Neutrophil (primary cell): Measurements from ENCODE around the gene WNT2B.

ENCODE experiments used
- H3K27ac ChIP-seq: fragments of 200-600 bp; sonication (generic); 2 replicates; pipeline ENCODE4 v1.5.1; 2016; ENCODE audit warnings: mild to moderate bottlenecking, moderate library complexity
- H3K27me3 ChIP-seq: fragments of 200-600 bp; sonication (generic); 2 replicates; pipeline ENCODE4 v1.6.0; 2016; ENCODE audit warnings: mild to moderate bottlenecking
- H3K36me3 ChIP-seq: fragments of 200-600 bp; sonication (generic); 2 replicates; pipeline ENCODE4 v1.5.1; 2017
- H3K4me1 ChIP-seq, 2 experiments: fragments of 200-600 bp in 1 of 2; sonication (generic) in 1 of 2; 1 replicate in 1 of 2; 2 replicates in 1 of 2; pipeline versions ENCODE4 v1.5.1 to v1.6.1; 2013 to 2016; ENCODE audit warnings: low read depth in 1 of 2, low read length in 1 of 2, mild to moderate bottlenecking in 1 of 2, moderate library complexity in 1 of 2; ENCODE audit not compliant: control insufficient read depth in 1 of 2, insufficient read depth in 1 of 2
- H3K4me3 ChIP-seq, 2 experiments: fragments of 200-600 bp in 1 of 2; sonication (generic) in 1 of 2; 1 replicate in 1 of 2; 2 replicates in 1 of 2; pipeline ENCODE4 v1.5.1; 2013 to 2016; ENCODE audit warnings: low read depth in 1 of 2, low read length in 1 of 2, mild to moderate bottlenecking in 1 of 2, moderate library complexity in 1 of 2
- H3K9me3 ChIP-seq: fragments of 200-600 bp; sonication (generic); 2 replicates; pipeline ENCODE4 v1.5.1; 2016
- TF ChIP-seq, protein P1 (sequence below): fragments of 200-600 bp; sonication (generic); IDR thresholded peaks from 2 replicates; pipeline ENCODE4 v1.5.1; 2016; ENCODE audit warnings: antibody characterized with exemption

WNT2B gene

DNA sequence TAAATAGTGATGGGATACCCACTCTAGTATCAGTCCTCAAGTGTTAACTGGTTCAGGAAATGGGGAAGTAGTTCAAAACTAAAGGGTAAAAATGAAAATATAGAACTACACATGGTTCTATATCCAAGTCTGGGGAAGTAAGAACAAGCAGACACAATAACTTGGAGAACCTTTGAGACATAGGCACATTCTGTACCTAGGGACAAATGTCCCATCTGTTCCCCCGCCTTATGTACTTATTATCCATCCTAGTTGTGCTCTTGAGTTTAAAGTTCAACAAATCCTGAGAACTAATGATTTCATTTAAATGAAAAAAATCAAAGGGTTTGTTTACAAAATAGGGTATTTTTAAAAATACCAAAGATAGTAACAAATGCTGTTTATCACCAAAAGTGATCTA is 32.5 kb downstream of the WNT2B start:
- Histone ChIP-seq H3K27me3 (no peaks in the 10 kb centered on the region), H3K27ac (no peak overlapping the region), H3K4me3 (no peak overlapping the region), H3K9me3 (no peaks in the 10 kb centered on the region), H3K4me1 (no peaks in the 10 kb centered on the region), H3K36me3 (peaks cover 3% of the 10 kb centered on the region)
- TF ChIP-seq, protein P1, sequence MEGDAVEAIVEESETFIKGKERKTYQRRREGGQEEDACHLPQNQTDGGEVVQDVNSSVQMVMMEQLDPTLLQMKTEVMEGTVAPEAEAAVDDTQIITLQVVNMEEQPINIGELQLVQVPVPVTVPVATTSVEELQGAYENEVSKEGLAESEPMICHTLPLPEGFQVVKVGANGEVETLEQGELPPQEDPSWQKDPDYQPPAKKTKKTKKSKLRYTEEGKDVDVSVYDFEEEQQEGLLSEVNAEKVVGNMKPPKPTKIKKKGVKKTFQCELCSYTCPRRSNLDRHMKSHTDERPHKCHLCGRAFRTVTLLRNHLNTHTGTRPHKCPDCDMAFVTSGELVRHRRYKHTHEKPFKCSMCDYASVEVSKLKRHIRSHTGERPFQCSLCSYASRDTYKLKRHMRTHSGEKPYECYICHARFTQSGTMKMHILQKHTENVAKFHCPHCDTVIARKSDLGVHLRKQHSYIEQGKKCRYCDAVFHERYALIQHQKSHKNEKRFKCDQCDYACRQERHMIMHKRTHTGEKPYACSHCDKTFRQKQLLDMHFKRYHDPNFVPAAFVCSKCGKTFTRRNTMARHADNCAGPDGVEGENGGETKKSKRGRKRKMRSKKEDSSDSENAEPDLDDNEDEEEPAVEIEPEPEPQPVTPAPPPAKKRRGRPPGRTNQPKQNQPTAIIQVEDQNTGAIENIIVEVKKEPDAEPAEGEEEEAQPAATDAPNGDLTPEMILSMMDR, result no peak

DNA sequence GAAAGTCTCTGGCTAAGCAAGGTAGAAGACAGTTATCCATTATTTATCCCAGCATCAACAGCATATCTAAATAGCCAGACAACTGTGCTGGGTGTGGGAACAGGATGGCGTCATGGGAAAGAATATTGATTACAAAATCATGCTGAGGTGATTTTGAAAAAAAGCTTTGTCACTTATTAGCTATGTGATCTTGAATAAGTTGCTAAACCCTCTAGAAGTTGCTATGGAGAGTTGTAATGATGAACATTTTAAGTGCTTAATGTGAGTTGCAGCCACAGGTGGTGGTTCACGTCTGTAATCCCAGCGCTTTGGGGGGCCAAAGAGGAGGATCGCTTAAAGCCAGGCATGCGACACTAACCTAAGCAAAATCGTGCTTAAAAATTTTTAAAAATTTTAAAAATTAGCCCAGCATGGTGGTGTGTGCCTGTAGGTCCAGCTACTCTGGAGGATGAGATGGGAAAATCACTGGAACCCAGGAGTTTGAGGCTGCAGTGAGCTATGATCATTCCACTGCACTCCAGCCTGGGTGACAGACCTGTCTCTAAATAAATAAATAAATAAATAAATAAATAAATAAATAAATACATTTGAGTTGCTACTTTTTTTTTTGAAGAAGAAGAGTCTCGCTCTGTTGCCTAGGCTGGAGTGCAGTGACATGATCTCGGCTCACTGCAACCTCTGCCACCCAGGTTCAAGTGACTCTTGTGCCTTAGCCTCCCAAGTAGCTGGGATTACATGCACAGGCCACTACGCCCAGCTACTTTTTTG is 33.6 kb downstream of the WNT2B start:
- Histone ChIP-seq H3K36me3 (peaks cover 3% of the 10 kb centered on the region), H3K4me3 (no peak overlapping the region), H3K4me1 (no peaks in the 10 kb centered on the region), H3K27ac (no peak overlapping the region), H3K9me3 (no peaks in the 10 kb centered on the region), H3K27me3 (no peaks in the 10 kb centered on the region)
- TF ChIP-seq, protein P1, result no peak

- H3K27me3 ChIP-seq, result no peaks in the 10 kb centered on the region
- no peaks in the 10 kb centered on the region for H3K4me1 ChIP-seq
- H3K27ac ChIP-seq, result no peak overlapping the region
- H3K4me3 ChIP-seq, result no peak overlapping the region
- H3K36me3 ChIP-seq, result peaks cover 1% of the 10 kb centered on the region
- no peaks in the 10 kb centered on the region for H3K9me3 ChIP-seq
- TF ChIP-seq, protein P1, result no peak
These were observed 35.4 kb downstream of the WNT2B start for GRCh38 chr1:112544011-112544688.

- Histone ChIP-seq H3K4me3 (no peak overlapping the region), H3K27ac (no peak overlapping the region), H3K36me3 (no peaks in the 10 kb centered on the region), H3K4me1 (no peaks in the 10 kb centered on the region), H3K27me3 (no peaks in the 10 kb centered on the region), H3K9me3 (no peaks in the 10 kb centered on the region)
- TF ChIP-seq, protein P1, result no peak
These were observed 36.0 kb downstream of the WNT2B start for GRCh38 chr1:112544751-112545150.

- H3K27me3 ChIP-seq, result no peaks in the 10 kb centered on the region
- TF ChIP-seq, protein P1, result no peak
- no peaks in the 10 kb centered on the region for H3K9me3 ChIP-seq
- H3K27ac ChIP-seq, result no peak overlapping the region
- no peaks in the 10 kb centered on the region for H3K4me1 ChIP-seq
- H3K4me3 ChIP-seq, result no peak overlapping the region
- no peaks in the 10 kb centered on the region for H3K36me3 ChIP-seq
These were observed 37.3 kb downstream of the WNT2B start for GRCh38 chr1:112546076-112546475.
